Amniotic epithelial cell (primary cell): ENCODE results near the gene CA12.
A peak's percentile ranks its signal among the peaks of the same experiment; 100 is the strongest.
"Not testable (repeated sequence)": the region's sequence is repeated elsewhere in the genome, so short reads cannot be mapped to it uniquely, and the experiment has no call there.

Experiments used
- DNase-seq: peaks from one replicate; pipeline ENCODE4 v3.0.0-alpha.2; 2010; ENCODE audit warnings: low read depth

The CA12 gene

DNA sequence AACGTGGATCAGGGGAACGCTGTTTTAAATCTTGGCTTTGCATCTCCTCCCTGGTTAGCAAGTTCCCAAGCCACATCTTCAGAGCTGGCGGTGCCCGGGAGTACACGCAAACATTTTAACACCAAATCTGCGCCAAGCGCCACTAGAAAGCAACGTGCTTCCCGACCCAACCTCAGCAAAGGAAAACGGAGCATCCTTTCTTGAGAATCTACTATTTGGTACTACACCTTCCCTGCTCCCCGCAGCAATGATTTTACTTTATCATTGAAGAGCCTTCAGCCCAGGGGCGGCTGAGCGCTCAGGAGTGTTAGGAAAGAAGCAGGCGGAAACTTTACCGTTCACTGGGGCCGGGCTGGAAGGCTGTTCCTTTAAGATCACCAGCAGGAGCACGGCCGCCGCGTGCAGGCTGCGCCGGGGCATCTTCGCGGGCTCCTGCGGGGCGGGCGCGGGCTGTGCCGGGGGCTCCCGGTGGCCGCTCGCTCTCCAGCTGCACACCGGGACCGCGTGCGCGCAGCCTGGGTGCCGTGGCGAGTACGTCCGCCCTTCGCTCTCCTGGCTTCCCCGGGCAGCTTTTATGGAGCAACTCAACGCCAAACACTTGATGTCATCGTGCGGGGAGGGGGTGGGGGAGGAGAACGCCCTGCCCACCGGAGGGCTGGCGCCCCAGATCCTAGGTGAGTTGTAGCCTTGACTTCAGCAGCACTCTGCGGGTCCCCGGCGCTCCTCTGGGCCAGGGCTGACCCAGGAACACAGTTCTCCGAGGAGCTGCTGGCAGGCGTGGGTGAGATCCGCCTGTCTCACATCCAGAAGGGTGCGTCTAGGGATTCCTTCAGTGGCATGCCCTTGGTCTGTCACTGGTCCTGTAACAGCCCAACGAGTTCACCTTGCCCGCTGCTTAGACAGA lies at the start of gene CA12:
Gene CA12 (minus strand): TSS at position 546 of the 904 bp plus-strand sequence. CDS start 126 bp downstream, at position 420.
- DNase-seq: peak; percentile 43

DNA sequence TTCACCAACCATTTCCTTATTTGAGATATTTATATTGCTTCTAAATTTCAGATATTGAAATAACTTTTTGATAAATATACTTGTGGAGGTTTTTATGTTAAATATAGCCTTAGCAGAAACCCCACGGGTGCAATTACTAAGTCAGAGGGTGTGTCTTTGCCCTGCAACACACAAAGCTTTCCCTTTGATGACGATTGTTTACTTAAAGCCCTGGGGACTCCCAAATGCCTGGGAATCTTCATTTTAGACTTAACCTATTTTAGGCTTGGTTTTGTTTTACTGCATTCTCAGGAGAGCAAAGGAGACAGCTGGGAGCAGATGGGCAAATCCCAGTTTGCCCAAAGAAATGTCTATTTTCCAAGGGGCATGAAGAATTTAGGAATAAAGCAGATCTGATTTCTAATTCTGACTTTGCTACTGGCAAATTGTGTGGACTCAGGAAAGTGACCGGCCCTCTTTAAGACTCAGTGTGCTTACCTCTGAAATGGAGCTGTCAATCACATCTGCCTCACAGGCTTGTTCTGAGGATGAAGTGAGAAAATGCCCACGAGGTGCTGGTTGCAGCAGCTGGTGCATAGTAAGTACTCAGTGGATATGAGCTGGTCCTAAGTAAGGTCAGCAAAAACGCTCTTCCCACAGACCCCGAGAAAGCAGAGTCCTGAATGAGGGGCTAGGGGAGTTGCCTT lies 49.3 kb upstream of the CA12 start:
- DNase-seq: no peak

- DNase-seq: no peak
Observed at GRCh38 chr15:63426552-63426951, 44.9 kb upstream of the CA12 start.

GRCh38 chr15:63425426-63425985 lies 43.9 kb upstream of the CA12 start:
- no peak for DNase-seq

DNA sequence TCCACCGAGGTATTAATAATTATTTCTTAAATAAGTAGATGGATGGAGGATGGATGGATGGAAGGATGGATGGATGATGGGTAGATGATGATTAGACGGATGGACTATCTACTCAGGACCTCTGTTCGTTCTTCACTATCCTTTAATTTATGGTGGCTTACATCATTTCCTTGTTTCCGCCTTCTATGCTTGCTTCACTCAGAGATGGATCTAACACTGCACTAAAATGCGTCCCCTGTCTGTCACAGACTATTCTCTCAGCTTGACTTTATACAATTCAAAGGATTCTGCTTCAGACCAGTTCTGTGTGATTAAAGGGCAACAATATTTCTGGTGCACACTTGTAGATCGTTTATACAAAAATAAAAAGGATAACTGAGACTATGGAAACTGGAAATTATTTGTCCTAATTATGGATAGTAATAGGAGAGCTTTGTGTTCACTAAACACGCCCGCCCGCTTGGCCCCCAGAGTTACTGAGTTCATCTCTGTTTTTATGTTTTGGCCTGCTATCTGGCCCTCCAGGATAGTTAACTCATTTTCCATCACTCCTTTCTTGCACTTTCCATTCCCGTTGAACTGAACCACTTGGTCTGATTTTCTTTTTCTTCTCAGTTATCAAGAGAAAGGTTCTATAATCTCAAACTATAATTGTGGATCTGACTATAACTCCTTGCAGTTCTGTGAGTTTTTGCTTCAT lies 41.4 kb upstream of the CA12 start:
- no peak for DNase-seq

- no peak for DNase-seq
Observed at GRCh38 chr15:63421433-63421832, 39.8 kb upstream of the CA12 start.

- DNase-seq: peak; percentile 21
Observed at GRCh38 chr15:63420333-63420747, 38.7 kb upstream of the CA12 start.

DNA sequence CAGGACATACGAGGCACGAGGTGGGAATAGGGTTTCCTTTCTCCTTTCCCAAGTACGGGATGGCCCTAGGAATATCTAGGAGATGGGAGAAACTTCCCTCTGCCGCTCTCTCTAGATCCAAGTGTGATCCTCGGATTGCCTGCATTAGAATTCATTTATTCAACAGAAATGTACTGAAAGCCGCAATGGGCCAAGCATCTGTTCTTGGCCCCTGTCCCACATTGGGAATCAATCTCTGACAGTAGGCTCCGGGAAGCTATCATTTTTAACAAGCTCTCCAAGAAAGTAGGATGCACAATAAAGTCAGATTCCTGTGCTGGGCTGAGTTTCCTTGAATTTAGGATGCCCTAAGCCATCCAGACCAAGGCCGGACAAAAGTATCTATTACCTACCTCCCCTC lies 37.2 kb upstream of the CA12 start:
- DNase-seq: no peak

- no peak for DNase-seq
Observed at GRCh38 chr15:63417721-63418120, 36.1 kb upstream of the CA12 start.

DNA sequence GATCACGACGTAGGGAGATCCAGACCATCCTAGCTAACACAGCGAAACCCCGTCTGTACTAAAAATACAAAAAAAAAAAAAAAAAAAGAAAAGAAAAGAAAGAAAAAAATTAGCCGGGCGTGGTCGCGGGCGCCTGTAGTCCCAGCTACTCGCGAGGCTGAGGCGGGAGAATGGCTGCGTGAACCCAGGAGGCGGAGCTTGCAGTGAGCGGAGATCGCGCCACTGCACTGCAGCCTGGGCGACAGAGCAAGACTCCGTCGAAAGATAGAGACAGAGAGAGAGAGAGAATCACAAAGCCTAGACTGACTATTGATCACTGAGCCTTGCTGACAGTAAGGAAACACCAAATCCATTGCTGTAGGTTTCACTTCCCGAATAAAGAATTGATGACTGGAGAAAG lies 35.6 kb upstream of the CA12 start:
- not testable (repeated sequence) for DNase-seq

- no peak for DNase-seq
Observed at GRCh38 chr15:63414474-63415120, 33.0 kb upstream of the CA12 start.

- DNase-seq: no peak
Observed at GRCh38 chr15:63412551-63412950, 30.9 kb upstream of the CA12 start.

- no peak for DNase-seq
Observed at GRCh38 chr15:63411866-63412265, 30.2 kb upstream of the CA12 start.

GRCh38 chr15:63409179-63409578 lies 27.5 kb upstream of the CA12 start:
- DNase-seq: no peak

- no peak for DNase-seq
Observed at GRCh38 chr15:63408524-63408923, 26.9 kb upstream of the CA12 start.

- DNase-seq: no peak
Observed at GRCh38 chr15:63407612-63408011, 26.0 kb upstream of the CA12 start.

GRCh38 chr15:63405683-63406390 lies 24.2 kb upstream of the CA12 start:
- DNase-seq: no peak

DNA sequence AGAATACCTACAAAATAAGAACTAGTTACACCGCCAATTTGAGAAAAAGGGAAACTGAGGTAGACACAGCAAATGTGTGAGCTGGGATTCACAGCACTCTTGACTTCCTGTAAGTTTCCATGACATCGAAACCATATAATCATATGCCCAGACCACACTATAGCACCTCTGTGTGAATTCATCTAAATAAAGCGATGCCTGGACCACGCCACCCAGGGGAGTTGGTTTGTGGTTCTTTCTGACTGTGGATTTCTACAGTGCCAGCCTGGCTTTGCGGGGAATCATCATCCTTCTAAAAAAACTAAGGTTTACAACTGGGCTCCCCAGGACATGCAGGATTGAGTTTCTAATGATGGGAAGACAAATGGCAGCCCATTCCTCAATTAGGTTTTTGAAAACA lies 23.5 kb upstream of the CA12 start:
- no peak for DNase-seq

DNA sequence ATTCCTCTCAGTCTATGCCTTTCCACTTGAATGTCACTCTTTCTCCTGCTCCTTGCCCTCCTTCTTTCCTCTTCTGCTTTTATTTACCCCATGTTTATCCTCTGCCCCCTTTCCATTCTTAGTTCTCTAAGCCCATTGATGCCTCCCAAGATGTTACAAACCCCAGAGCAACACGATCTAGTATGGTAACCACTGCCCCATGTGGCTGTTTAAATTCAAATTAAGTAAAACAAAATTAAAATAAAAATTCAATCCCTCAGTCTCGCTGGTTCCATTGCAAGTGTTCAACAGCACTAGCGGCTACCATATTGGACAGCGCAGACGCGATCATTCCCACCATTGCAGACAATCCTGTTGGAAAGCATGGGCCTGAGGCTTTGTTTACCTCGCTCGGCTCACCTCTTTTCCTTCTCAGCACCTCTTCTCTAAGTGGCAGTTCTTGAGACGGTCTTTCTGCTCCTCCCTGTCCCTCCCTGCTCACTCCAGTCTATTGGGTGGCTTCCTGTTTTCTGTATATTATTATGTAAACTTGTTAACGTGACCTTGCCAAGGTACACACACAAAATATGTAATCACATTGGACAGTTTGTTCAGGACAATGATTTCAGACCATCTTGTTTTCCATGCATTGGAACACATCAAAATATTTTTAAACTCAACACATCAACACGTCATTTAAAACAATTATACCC lies 21.8 kb upstream of the CA12 start:
- DNase-seq: no peak

- DNase-seq: peak; percentile 38
Observed at GRCh38 chr15:63402498-63403253, 21.0 kb upstream of the CA12 start.
